Gastrocnemius medialis (tissue), 4 donors: ENCODE measurements around the gene FST. TPM values are rescaled to one million over a fixed set of nuclear protein-coding genes. Genes with fewer than 3 reads are reported as not detected.

Experiments used
- ATAC-seq, 2 donors: fragments of 150-250 bp; one replicate each; pipeline ENCODE4 v1.9.1; 2016
- DNase-seq, 2 donors: peaks; one replicate each; pipeline ENCODE4 v3.0.0-alpha.2; 2019
- H3K27ac ChIP-seq, 4 donors: fragments of 200-600 bp; sonication (generic); 1 replicate in 1 of 4; 2 replicates in 3 of 4; pipeline ENCODE4 v1.5.1; 2016 to 2018; ENCODE audit warnings: mild to moderate bottlenecking in 2 of 4, moderate library complexity in 1 of 4
- H3K27me3 ChIP-seq, 3 donors: fragments of 200-600 bp; sonication (generic) in 2 of 3; 1 replicate in 1 of 3; 2 replicates in 2 of 3; pipeline versions ENCODE4 v1.5.1 to v1.6.0; 2016 to 2019; ENCODE audit warnings: mild to moderate bottlenecking in 1 of 3, moderate library complexity in 1 of 3
- H3K36me3 ChIP-seq, 2 donors: fragments of 200-600 bp; sonication (generic) in 1 of 2; one replicate each; pipeline ENCODE4 v1.5.1; 2017 to 2018
- H3K4me1 ChIP-seq, 2 donors: fragments of 200-600 bp; sonication (generic) in 1 of 2; one replicate each; pipeline ENCODE4 v1.5.1; 2016 to 2017; ENCODE audit warnings: mild to moderate bottlenecking in 2 of 2
- H3K4me3 ChIP-seq, 4 donors: fragments of 200-600 bp; sonication (generic) in 3 of 4; 1 replicate in 1 of 4; 2 replicates in 3 of 4; pipeline ENCODE4 v1.5.1; 2016 to 2019; ENCODE audit warnings: mild to moderate bottlenecking in 2 of 4
- H3K9me3 ChIP-seq, 3 donors: fragments of 200-600 bp; sonication (generic) in 2 of 3; 1 replicate in 1 of 3; 2 replicates in 2 of 3; pipeline ENCODE4 v1.5.1; 2016 to 2019
- CTCF ChIP-seq, 5 experiments: fragments of 450-650 bp in 3 of 5; fragments of 200-600 bp in 2 of 5; sonication (generic) in 2 of 5; IDR thresholded peaks in 4 of 5; conservative IDR thresholded peaks in 1 of 5; 1 replicate in 4 of 5; 2 replicates in 1 of 5; pipeline ENCODE4 v1.5.1; 2016 to 2019; ENCODE audit warnings: antibody characterized with exemption in 5 of 5, mild to moderate bottlenecking in 3 of 5, moderate library complexity in 3 of 5
- POLR2A ChIP-seq, 2 donors: fragments of 450-650 bp; IDR thresholded peaks; one replicate each; pipeline ENCODE4 v1.6.1; 2017; ENCODE audit warnings: antibody characterized with exemption in 2 of 2, mild to moderate bottlenecking in 2 of 2, moderate library complexity in 2 of 2
- in situ Hi-C, 4 donors: fragments of 200-750 bp; cut with MboI; loops; one replicate each; pipeline versions ENCODE4 v1.15.0 to v1.8.0; 2017; ENCODE audit warnings: low sequenced_read_pairs in 4 of 4
- intact Hi-C: fragments of 100-400 bp; cut with DNase I; formaldehyde crosslinking; loops from one replicate; pipeline ENCODE4 v1.15.1; 2023; ENCODE audit warnings: low total_unique reads
- total RNA-seq, 4 donors: library from RNA; depleted of rRNA; stranded (reverse); fragments of >200 nt; gene quantifications; one replicate each; pipeline versions ENCODE4 v1.1.0 to v1.2.3, GENCODE V29; 2016

FST gene
- total RNA-seq, 4 donors from 2014 or later = 2.0 to 3.4 (median 2.3) TPM

- no peak overlapping the region for H3K27ac ChIP-seq
- no peaks in the 10 kb centered on the region for H3K36me3 ChIP-seq
- H3K27me3 ChIP-seq = no peaks in the 10 kb centered on the region
- in situ Hi-C loops (no loop called here), intact Hi-C loops (no loop called here)
- DNase-seq (no peak), ATAC-seq (no peak)
- no peaks in the 10 kb centered on the region for H3K4me1 ChIP-seq
- H3K4me3 ChIP-seq = no peak overlapping the region
- H3K9me3 ChIP-seq = no peaks in the 10 kb centered on the region
- TF ChIP-seq POLR2A (IDR thresholded peaks at IDR 0.05) (no peak), CTCF (IDR thresholded peaks at IDR 0.05 in 4 of 5, conservative IDR thresholded peaks at IDR 0.05 in 1 of 5) (no peak)
Measured at GRCh38 chr5:53512539-53512938, 32.1 kb downstream of the FST start.

GRCh38 chr5:53515988-53516387, 35.6 kb downstream of the FST start:
- no peak for DNase-seq
- no peaks in the 10 kb centered on the region for H3K9me3 ChIP-seq
- no peak for ATAC-seq
- in situ Hi-C loops = no loop called here
- no peak overlapping the region for H3K4me3 ChIP-seq
- H3K27me3 ChIP-seq = no peaks in the 10 kb centered on the region
- H3K4me1 ChIP-seq = no peaks in the 10 kb centered on the region
- H3K36me3 ChIP-seq = no peaks in the 10 kb centered on the region
- no peak for TF ChIP-seq POLR2A (IDR thresholded peaks at IDR 0.05)
- TF ChIP-seq CTCF (IDR thresholded peaks at IDR 0.05 in 4 of 5, conservative IDR thresholded peaks at IDR 0.05 in 1 of 5) = no peak
- H3K27ac ChIP-seq = no peak overlapping the region
- intact Hi-C loops = no loop called here

GRCh38 chr5:53520813-53521212, 40.4 kb downstream of the FST start:
- no peaks in the 10 kb centered on the region for H3K4me1 ChIP-seq
- H3K36me3 ChIP-seq = no peaks in the 10 kb centered on the region
- ATAC-seq (no peak), DNase-seq (no peak)
- H3K9me3 ChIP-seq = peaks cover 0 to 5% (median 0%) of the 10 kb centered on the region in 3 donors
- intact Hi-C loops = no loop called here
- no peaks in the 10 kb centered on the region for H3K27me3 ChIP-seq
- H3K27ac ChIP-seq = no peak overlapping the region
- in situ Hi-C loops = no loop called here
- H3K4me3 ChIP-seq = no peak overlapping the region
- TF ChIP-seq CTCF (IDR thresholded peaks at IDR 0.05 in 4 of 5, conservative IDR thresholded peaks at IDR 0.05 in 1 of 5) = no peak
- TF ChIP-seq POLR2A (IDR thresholded peaks at IDR 0.05) = no peak

Other genes starting within 250 kb of the FST start
- gene NDUFS4, start 80.0 kb downstream of the FST start, total RNA-seq = 100 to 1,000 TPM; 116 to 170 (median 145) TPM